Keratinocyte (primary cell): ENCODE measurements around the gene MAB21L1. TPM values are rescaled to one million over a fixed set of nuclear protein-coding genes. Genes with fewer than 3 reads are reported as not detected.

ENCODE experiments used
- DNase-seq: peaks from one replicate; pipeline ENCODE4 v3.0.0-alpha.2; 2011; ENCODE audit warnings: low read depth, missing footprints, low spot score
- FAIRE-seq: peaks from 2 replicates; lab custom pipeline; 2011; peaks lifted over from hg19 to GRCh38; lab: Jason Lieb, UNC
- H2AFZ ChIP-seq: 2 replicates; pipeline ENCODE4 v1.6.0; 2012; ENCODE audit warnings: low read length, control low read depth, inconsistent platforms; ENCODE audit not compliant: control insufficient read depth
- H3K27ac ChIP-seq: 2 replicates; pipeline ENCODE4 v1.5.1; 2011; ENCODE audit warnings: low read length; ENCODE audit not compliant: control insufficient read depth, insufficient read depth
- H3K27me3 ChIP-seq: 3 replicates; pipeline ENCODE4 v1.6.0; 2011; ENCODE audit warnings: low read length; ENCODE audit not compliant: control insufficient read depth, insufficient read depth; ENCODE audit errors: extremely low read depth
- H3K36me3 ChIP-seq, 2 experiments: 2 replicates in 1 of 2; 3 replicates in 1 of 2; pipeline ENCODE4 v1.5.1; 2011; ENCODE audit warnings: low read length in 2 of 2, mild to moderate bottlenecking in 1 of 2; ENCODE audit not compliant: control insufficient read depth in 2 of 2, insufficient read depth in 2 of 2; ENCODE audit errors: extremely low read depth in 1 of 2
- H3K4me1 ChIP-seq: 3 replicates; pipeline ENCODE4 v1.5.1; 2011; ENCODE audit warnings: low read length; ENCODE audit not compliant: control insufficient read depth, insufficient read depth; ENCODE audit errors: extremely low read depth
- H3K4me2 ChIP-seq: 3 replicates; pipeline ENCODE4 v1.6.0; 2011; ENCODE audit warnings: low read depth, low read length; ENCODE audit not compliant: control insufficient read depth, insufficient read depth; ENCODE audit errors: extremely low read depth
- H3K4me3 ChIP-seq, 3 experiments: fragments of 200-600 bp in 1 of 3; sonication (generic) in 1 of 3; 2 replicates in 2 of 3; 3 replicates in 1 of 3; pipeline ENCODE4 v1.5.1; 2011 to 2016; ENCODE audit warnings: low read length in 3 of 3, mild to moderate bottlenecking in 3 of 3, control low read depth in 2 of 3, inconsistent platforms in 1 of 3, low read depth in 1 of 3, mixed read lengths in 1 of 3, mixed run types in 1 of 3, moderate library complexity in 1 of 3; ENCODE audit not compliant: control insufficient read depth in 2 of 3, insufficient read depth in 2 of 3; ENCODE audit errors: extremely low read depth in 1 of 3
- H3K79me2 ChIP-seq: 2 replicates; pipeline ENCODE4 v1.6.0; 2012; ENCODE audit warnings: low read length; ENCODE audit not compliant: control insufficient read depth, insufficient read depth
- H3K9ac ChIP-seq: 3 replicates; pipeline ENCODE4 v1.6.0; 2011; ENCODE audit warnings: low read length; ENCODE audit not compliant: control insufficient read depth, insufficient read depth; ENCODE audit errors: extremely low read depth
- H3K9me1 ChIP-seq: 3 replicates; pipeline ENCODE4 v1.6.0; 2011; ENCODE audit warnings: low read length; ENCODE audit not compliant: control insufficient read depth, insufficient read depth; ENCODE audit errors: extremely low read depth
- H3K9me3 ChIP-seq: 2 replicates; pipeline ENCODE4 v1.5.1; 2012; ENCODE audit warnings: low read depth, low read length; ENCODE audit not compliant: control insufficient read depth
- H4K20me1 ChIP-seq: 3 replicates; pipeline ENCODE4 v1.6.0; 2011; ENCODE audit warnings: low read length; ENCODE audit not compliant: control insufficient read depth, insufficient read depth; ENCODE audit errors: extremely low read depth
- EZH2 ChIP-seq: IDR thresholded peaks from one replicate; pipeline ENCODE4 v1.6.1; 2012; ENCODE audit warnings: inconsistent platforms, mild to moderate bottlenecking, low read length, moderate library complexity
- dilution Hi-C: fragments of 300-500 bp; cut with MboI; formaldehyde crosslinking; loops from one replicate; pipeline ENCODE4 v1.7.0; 2020; ENCODE audit warnings: low sequenced_read_pairs; ENCODE audit not compliant: extremely low pct_ligation_motif_present
- polyA plus RNA-seq, 5 experiments: library from polyadenylated mRNA; depleted of rRNA in 3 of 5; stranded (reverse) in 3 of 5; stranded (forward) in 1 of 5; unstranded in 1 of 5; fragments of >200 nt; gene quantifications; 1 replicate in 1 of 5; 2 replicates in 3 of 5; 3 replicates in 1 of 5; pipeline versions ENCODE4 v1.2.1 to v1.2.3, GENCODE V29; 2011 to 2012; ENCODE audit warnings: missing spikeins in 2 of 5, low read depth in 1 of 5, low replicate concordance in 1 of 5
- TF ChIP-seq, protein P1 (sequence below), 3 experiments: IDR thresholded peaks in 1 of 3; conservative IDR thresholded peaks in 1 of 3; optimal IDR thresholded peaks in 1 of 3; 2 replicates in 2 of 3; 3 replicates in 1 of 3; pipeline versions ENCODE3 to v1.5.1; 2011; ENCODE audit warnings: low read length in 3 of 3, mild to moderate bottlenecking in 3 of 3, moderate library complexity in 2 of 3, control low read depth in 1 of 3, inconsistent platforms in 1 of 3; ENCODE audit not compliant: insufficient read depth in 2 of 3; ENCODE audit errors: extremely low read depth in 1 of 3

MAB21L1 gene
- polyA plus RNA-seq, 1 donor (not counting 4 experiments of a cell fraction or from before 2014, with no cell fraction given), result not detected

DNA sequence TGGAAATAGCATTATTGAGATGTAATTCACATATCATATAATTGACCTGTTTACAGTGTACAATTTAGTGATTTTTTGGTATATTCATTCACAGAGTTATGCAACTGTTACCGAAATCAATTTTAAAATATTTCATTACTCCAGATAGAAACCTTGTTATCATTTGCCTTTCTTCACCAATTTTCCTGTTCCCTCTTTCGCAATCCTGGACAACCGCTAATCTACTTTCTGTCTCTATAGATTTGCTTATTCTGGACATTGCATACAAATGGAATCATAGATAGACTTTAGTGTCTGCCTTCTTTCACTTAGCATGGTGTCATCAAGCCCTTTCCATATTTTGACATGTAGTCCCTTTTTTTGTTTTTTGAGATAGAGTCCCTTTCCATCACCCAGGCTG lies 19.2 kb downstream of the MAB21L1 start:
- Histone ChIP-seq H3K4me3 (no peak overlapping the region), H2AFZ (no peak overlapping the region), H4K20me1 (no peaks in the 10 kb centered on the region), H3K36me3 (no peaks in the 10 kb centered on the region), H3K27ac (no peak overlapping the region), H3K4me1 (no peaks in the 10 kb centered on the region), H3K27me3 (no peaks in the 10 kb centered on the region), H3K9ac (no peak overlapping the region), H3K4me2 (no peak overlapping the region), H3K79me2 (no peaks in the 10 kb centered on the region), H3K9me1 (no peaks in the 10 kb centered on the region), H3K9me3 (no peaks in the 10 kb centered on the region)
- TF ChIP-seq EZH2, result no peak
- TF ChIP-seq, protein P1, sequence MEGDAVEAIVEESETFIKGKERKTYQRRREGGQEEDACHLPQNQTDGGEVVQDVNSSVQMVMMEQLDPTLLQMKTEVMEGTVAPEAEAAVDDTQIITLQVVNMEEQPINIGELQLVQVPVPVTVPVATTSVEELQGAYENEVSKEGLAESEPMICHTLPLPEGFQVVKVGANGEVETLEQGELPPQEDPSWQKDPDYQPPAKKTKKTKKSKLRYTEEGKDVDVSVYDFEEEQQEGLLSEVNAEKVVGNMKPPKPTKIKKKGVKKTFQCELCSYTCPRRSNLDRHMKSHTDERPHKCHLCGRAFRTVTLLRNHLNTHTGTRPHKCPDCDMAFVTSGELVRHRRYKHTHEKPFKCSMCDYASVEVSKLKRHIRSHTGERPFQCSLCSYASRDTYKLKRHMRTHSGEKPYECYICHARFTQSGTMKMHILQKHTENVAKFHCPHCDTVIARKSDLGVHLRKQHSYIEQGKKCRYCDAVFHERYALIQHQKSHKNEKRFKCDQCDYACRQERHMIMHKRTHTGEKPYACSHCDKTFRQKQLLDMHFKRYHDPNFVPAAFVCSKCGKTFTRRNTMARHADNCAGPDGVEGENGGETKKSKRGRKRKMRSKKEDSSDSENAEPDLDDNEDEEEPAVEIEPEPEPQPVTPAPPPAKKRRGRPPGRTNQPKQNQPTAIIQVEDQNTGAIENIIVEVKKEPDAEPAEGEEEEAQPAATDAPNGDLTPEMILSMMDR (optimal IDR thresholded peaks at IDR 0.05 in 1 of 3, IDR thresholded peaks at IDR 0.05 in 1 of 3, conservative IDR thresholded peaks at IDR 0.05 in 1 of 3; ENCODE audit: extremely low read depth in 1 of 3, insufficient read depth in 2 of 3, low read length in 3 of 3), result no peak
- no peak for DNase-seq
- FAIRE-seq, result no peak
- dilution Hi-C loops, result no loop called here

- Histone ChIP-seq H2AFZ (no peak overlapping the region), H3K4me2 (no peak overlapping the region), H3K9me1 (no peaks in the 10 kb centered on the region), H3K9me3 (no peaks in the 10 kb centered on the region), H3K36me3 (no peaks in the 10 kb centered on the region), H3K4me1 (no peaks in the 10 kb centered on the region), H3K4me3 (no peak overlapping the region), H3K9ac (no peak overlapping the region), H3K27ac (no peak overlapping the region), H3K79me2 (no peaks in the 10 kb centered on the region), H4K20me1 (no peaks in the 10 kb centered on the region), H3K27me3 (no peaks in the 10 kb centered on the region)
- dilution Hi-C loops, result no loop called here
- TF ChIP-seq, protein P1 (optimal IDR thresholded peaks at IDR 0.05 in 1 of 3, IDR thresholded peaks at IDR 0.05 in 1 of 3, conservative IDR thresholded peaks at IDR 0.05 in 1 of 3; ENCODE audit: extremely low read depth in 1 of 3, insufficient read depth in 2 of 3, low read length in 3 of 3), result no peak
- no peak for TF ChIP-seq EZH2
- DNase-seq (no peak), FAIRE-seq (no peak)
Measured at GRCh38 chr13:35455022-35455421, 21.5 kb downstream of the MAB21L1 start.
